Fibroblast of lung (primary cell): ENCODE data around the gene GLIPR1L2.

ENCODE experiments used
- CTCF ChIP-seq, 2 donors: IDR thresholded peaks in 1 of 2; conservative IDR thresholded peaks in 1 of 2; 1 replicate in 1 of 2; 2 replicates in 1 of 2; pipeline ENCODE4 v1.5.1; 2011 to 2012; ENCODE audit warnings: low read length in 2 of 2, control low read depth in 1 of 2, inconsistent platforms in 1 of 2, low read depth in 1 of 2, mild to moderate bottlenecking in 1 of 2
- EZH2 ChIP-seq: IDR thresholded peaks from 2 replicates; pipeline ENCODE4 v1.5.1; 2012; ENCODE audit warnings: low read length, control low read depth, mild to moderate bottlenecking; ENCODE audit errors: missing control alignments

GRCh38 chr12:75360920-75361319 is 30.0 kb upstream of the GLIPR1L2 start:
- no peak for TF ChIP-seq CTCF (conservative IDR thresholded peaks at IDR 0.05 in 1 of 2, IDR thresholded peaks at IDR 0.05 in 1 of 2; ENCODE audit: low read depth in 1 of 2, low read length in 2 of 2)
- TF ChIP-seq EZH2, result no peak
